Esophagus squamous epithelium (tissue), 4 donors: ENCODE results near the gene PSME3.

Experiments used
- POLR2A ChIP-seq, 4 donors: fragments of 450-650 bp; IDR thresholded peaks; one replicate each; pipeline ENCODE4 v1.6.1; 2017; ENCODE audit warnings: antibody characterized with exemption in 4 of 4, mild to moderate bottlenecking in 4 of 4, moderate library complexity in 3 of 4
- TF ChIP-seq, protein P1 (sequence below), 6 experiments: fragments of 450-650 bp in 4 of 6; fragments of 200-600 bp in 2 of 6; sonication (generic) in 2 of 6; IDR thresholded peaks; one replicate each; pipeline ENCODE4 v1.5.1; 2016 to 2019; ENCODE audit warnings: antibody characterized with exemption in 6 of 6, mild to moderate bottlenecking in 4 of 6, moderate library complexity in 4 of 6

DNA sequence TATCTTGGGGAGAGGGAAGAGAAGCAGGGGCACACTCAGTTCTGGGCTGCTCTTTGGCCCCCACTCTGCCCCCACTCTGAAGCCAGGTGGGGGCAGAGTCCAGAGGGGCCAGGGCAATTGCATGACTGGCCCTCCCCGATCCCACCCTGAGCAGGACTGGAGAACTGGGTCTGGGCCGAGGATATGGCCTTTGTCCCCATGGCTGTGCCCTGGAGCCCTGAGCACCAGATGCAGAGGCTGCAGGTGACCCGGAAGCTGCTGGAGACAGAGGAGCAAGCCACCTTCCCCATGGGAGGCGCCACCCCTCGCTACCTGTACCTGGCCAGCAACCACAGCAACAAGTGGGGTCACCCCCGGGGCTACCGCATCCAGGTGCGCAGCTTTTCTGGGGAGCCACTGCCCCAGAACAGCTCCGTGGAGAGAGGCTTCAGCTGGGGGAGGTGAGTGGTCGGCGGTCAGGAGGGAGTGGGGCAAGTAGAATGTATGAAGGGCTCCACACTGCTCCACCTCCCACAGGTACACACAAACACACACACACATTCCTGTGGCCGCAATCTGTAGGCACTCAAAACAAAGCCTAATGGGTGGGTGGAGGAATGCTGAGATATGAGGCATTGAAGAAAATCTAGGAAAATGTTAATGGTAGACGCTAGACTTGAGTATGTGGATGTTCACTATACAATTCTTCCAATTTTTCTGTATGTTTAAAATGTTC is 39.2 kb downstream of the PSME3 start:
- TF ChIP-seq, protein P1, sequence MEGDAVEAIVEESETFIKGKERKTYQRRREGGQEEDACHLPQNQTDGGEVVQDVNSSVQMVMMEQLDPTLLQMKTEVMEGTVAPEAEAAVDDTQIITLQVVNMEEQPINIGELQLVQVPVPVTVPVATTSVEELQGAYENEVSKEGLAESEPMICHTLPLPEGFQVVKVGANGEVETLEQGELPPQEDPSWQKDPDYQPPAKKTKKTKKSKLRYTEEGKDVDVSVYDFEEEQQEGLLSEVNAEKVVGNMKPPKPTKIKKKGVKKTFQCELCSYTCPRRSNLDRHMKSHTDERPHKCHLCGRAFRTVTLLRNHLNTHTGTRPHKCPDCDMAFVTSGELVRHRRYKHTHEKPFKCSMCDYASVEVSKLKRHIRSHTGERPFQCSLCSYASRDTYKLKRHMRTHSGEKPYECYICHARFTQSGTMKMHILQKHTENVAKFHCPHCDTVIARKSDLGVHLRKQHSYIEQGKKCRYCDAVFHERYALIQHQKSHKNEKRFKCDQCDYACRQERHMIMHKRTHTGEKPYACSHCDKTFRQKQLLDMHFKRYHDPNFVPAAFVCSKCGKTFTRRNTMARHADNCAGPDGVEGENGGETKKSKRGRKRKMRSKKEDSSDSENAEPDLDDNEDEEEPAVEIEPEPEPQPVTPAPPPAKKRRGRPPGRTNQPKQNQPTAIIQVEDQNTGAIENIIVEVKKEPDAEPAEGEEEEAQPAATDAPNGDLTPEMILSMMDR (IDR thresholded peaks at IDR 0.05): no peak
- no peak for TF ChIP-seq POLR2A (IDR thresholded peaks at IDR 0.05)
